DND-41 (cell line): ENCODE measurements around the gene POU2F1.

Experiments
- ATAC-seq: fragments of 200-7000 bp; cut with Tn5 transposase; 3 replicates; pipeline ENCODE4 v1.9.1; 2021; ENCODE audit warnings: low read depth; ENCODE audit not compliant: insufficient read depth
- DNase-seq: peaks from one replicate; pipeline ENCODE4 v3.0.0-alpha.2; 2020
- H2AFZ ChIP-seq: 2 replicates; pipeline ENCODE4 v1.6.0; 2012; ENCODE audit warnings: low read depth, low read length
- H3K27ac ChIP-seq: 2 replicates; pipeline ENCODE4 v1.5.1; 2012; ENCODE audit warnings: low read length, inconsistent platforms
- H3K27me3 ChIP-seq: fragments of 200-600 bp; sonication (generic); 2 replicates; pipeline ENCODE4 v1.6.0; 2012; ENCODE audit warnings: low read length, mild to moderate bottlenecking, inconsistent platforms; ENCODE audit not compliant: insufficient read depth, poor library complexity
- H3K36me3 ChIP-seq: 2 replicates; pipeline ENCODE4 v1.5.1; 2012; ENCODE audit warnings: low read length, inconsistent platforms; ENCODE audit not compliant: insufficient read depth
- H3K4me1 ChIP-seq: 2 replicates; pipeline ENCODE4 v1.5.1; 2012; ENCODE audit warnings: mild to moderate bottlenecking, low read length; ENCODE audit not compliant: insufficient read depth
- H3K4me2 ChIP-seq: 2 replicates; pipeline ENCODE4 v1.6.0; 2012; ENCODE audit warnings: mild to moderate bottlenecking, moderate library complexity, low read length, inconsistent platforms; ENCODE audit not compliant: insufficient read depth
- H3K4me3 ChIP-seq, 2 experiments: fragments of 200-600 bp in 1 of 2; shearing (Covaris generic) in 1 of 2; 2 replicates each; pipeline ENCODE4 v1.5.1; 2012 to 2016; ENCODE audit warnings: inconsistent platforms in 2 of 2, low read length in 2 of 2, mild to moderate bottlenecking in 2 of 2, low read depth in 1 of 2, moderate library complexity in 1 of 2
- H3K79me2 ChIP-seq: 2 replicates; pipeline ENCODE4 v1.6.0; 2012; ENCODE audit warnings: low read length, inconsistent platforms; ENCODE audit not compliant: insufficient read depth
- H3K9ac ChIP-seq: 2 replicates; pipeline ENCODE4 v1.6.0; 2012; ENCODE audit warnings: low read depth, mild to moderate bottlenecking, inconsistent platforms, low read length, moderate library complexity
- H3K9me3 ChIP-seq: 2 replicates; pipeline ENCODE4 v1.5.1; 2012; ENCODE audit warnings: low read length, moderate library complexity, mild to moderate bottlenecking, inconsistent platforms; ENCODE audit not compliant: insufficient read depth, severe bottlenecking
- H4K20me1 ChIP-seq: 2 replicates; pipeline ENCODE4 v1.6.0; 2012; ENCODE audit warnings: low read length; ENCODE audit not compliant: insufficient read depth
- EZH2 ChIP-seq: IDR thresholded peaks from 3 replicates; pipeline ENCODE4 v1.6.1; 2012; ENCODE audit warnings: borderline replicate concordance, low read depth, mild to moderate bottlenecking, moderate library complexity, low read length, inconsistent platforms; ENCODE audit not compliant: severe bottlenecking
- TF ChIP-seq, protein P1 (sequence below): IDR thresholded peaks from 2 replicates; pipeline ENCODE4 v1.5.1; 2012; ENCODE audit warnings: borderline replicate concordance, low read length, moderate library complexity, mild to moderate bottlenecking; ENCODE audit not compliant: poor library complexity, severe bottlenecking; ENCODE audit errors: extremely low read depth

The POU2F1 gene

DNA sequence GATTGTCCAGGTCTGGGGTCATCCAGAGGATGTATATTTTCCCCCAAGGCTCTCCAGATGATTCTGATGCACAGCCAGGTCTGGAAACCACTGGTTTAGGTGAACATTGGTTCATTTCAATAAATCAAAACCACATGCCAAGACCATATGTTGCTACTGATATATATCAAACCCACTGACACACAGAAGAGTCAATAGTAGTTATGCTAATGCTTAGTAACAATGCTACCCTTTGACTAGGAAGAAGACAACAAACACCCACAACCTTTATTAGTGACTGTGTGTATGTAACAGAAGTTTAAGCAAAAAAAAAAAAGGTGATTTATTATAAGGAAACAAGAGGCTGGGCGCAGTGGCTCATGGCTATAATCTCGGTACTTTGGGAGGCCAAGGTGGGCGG is 35.6 kb upstream of the POU2F1 start:
- H3K79me2 ChIP-seq, result no peaks in the 10 kb centered on the region
- H3K9ac ChIP-seq, result no peak overlapping the region
- ATAC-seq (no peak), DNase-seq (no peak)
- H2AFZ ChIP-seq, result no peak overlapping the region
- no peak overlapping the region for H3K4me3 ChIP-seq
- H3K36me3 ChIP-seq, result no peaks in the 10 kb centered on the region
- no peaks in the 10 kb centered on the region for H3K9me3 ChIP-seq
- no peaks in the 10 kb centered on the region for H4K20me1 ChIP-seq
- no peak overlapping the region for H3K4me2 ChIP-seq
- H3K27ac ChIP-seq, result no peak overlapping the region
- no peaks in the 10 kb centered on the region for H3K27me3 ChIP-seq
- no peak for TF ChIP-seq EZH2
- TF ChIP-seq, protein P1, sequence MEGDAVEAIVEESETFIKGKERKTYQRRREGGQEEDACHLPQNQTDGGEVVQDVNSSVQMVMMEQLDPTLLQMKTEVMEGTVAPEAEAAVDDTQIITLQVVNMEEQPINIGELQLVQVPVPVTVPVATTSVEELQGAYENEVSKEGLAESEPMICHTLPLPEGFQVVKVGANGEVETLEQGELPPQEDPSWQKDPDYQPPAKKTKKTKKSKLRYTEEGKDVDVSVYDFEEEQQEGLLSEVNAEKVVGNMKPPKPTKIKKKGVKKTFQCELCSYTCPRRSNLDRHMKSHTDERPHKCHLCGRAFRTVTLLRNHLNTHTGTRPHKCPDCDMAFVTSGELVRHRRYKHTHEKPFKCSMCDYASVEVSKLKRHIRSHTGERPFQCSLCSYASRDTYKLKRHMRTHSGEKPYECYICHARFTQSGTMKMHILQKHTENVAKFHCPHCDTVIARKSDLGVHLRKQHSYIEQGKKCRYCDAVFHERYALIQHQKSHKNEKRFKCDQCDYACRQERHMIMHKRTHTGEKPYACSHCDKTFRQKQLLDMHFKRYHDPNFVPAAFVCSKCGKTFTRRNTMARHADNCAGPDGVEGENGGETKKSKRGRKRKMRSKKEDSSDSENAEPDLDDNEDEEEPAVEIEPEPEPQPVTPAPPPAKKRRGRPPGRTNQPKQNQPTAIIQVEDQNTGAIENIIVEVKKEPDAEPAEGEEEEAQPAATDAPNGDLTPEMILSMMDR, result no peak
- H3K4me1 ChIP-seq, result no peaks in the 10 kb centered on the region

DNA sequence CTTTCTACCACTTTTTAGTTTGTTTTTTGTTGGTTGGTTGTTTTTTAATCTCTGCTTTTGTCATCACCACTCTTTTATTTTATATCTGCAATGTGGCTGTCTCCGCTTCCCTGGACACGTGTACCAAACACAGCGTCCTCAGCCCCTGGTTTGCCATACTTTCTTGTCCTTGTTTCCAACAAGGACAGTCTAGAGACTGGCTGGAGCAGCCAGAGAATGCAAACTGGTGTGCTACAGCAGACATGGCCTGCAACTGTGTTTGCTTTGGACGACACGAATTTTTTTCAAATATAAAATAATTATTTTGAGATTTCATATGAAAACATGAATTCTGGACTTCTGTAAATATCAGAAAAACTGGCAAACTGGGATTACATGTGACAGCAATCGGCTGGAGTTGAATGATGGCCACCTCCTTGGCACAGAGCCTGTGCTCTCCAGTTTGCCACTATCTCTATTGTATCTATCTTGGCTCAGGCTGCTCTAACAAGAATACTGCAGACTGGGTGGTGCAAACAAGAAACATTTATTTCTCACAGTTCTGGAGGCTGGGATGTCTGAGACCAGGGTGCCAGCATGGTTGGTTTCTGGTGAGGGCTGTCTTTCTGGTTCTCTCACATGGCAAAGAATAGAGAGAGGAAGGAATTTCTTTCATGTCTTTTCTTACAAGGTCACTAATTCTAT is 34.6 kb upstream of the POU2F1 start:
- H3K4me3 ChIP-seq, result no peak overlapping the region
- H3K27ac ChIP-seq, result no peak overlapping the region
- no peak for DNase-seq
- H4K20me1 ChIP-seq, result no peaks in the 10 kb centered on the region
- ATAC-seq, result no peak
- H3K4me1 ChIP-seq, result no peaks in the 10 kb centered on the region
- no peak overlapping the region for H2AFZ ChIP-seq
- TF ChIP-seq EZH2, result no peak
- TF ChIP-seq, protein P1, result no peak
- H3K9ac ChIP-seq, result no peak overlapping the region
- H3K4me2 ChIP-seq, result no peak overlapping the region
- no peaks in the 10 kb centered on the region for H3K9me3 ChIP-seq
- no peaks in the 10 kb centered on the region for H3K79me2 ChIP-seq
- no peaks in the 10 kb centered on the region for H3K27me3 ChIP-seq
- H3K36me3 ChIP-seq, result no peaks in the 10 kb centered on the region

DNA sequence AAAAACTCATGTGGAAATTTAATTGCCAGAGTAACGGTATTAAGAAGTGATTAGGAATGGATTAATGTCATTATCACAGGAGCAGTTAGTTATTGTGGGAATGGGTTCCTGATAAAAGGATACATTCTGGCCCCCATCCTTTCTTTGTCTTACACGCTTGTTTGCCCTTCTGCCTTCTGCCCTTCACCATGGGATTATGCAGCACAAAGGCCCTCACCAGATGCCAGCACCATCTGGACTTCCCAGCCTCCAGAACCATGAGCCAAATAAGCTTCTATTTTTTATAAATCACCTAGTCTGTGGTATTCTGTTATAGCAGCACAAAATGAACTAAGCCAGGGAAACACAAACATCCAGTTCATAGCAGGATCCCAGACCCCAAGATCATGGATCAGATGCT is 33.9 kb upstream of the POU2F1 start:
- DNase-seq, result no peak
- Histone ChIP-seq H3K9ac (no peak overlapping the region), H3K4me1 (no peaks in the 10 kb centered on the region), H3K9me3 (no peaks in the 10 kb centered on the region), H3K27ac (no peak overlapping the region), H4K20me1 (no peaks in the 10 kb centered on the region), H3K4me3 (no peak overlapping the region), H3K36me3 (no peaks in the 10 kb centered on the region), H3K27me3 (no peaks in the 10 kb centered on the region), H3K79me2 (no peaks in the 10 kb centered on the region), H2AFZ (no peak overlapping the region), H3K4me2 (no peak overlapping the region)
- TF ChIP-seq, protein P1, result no peak
- TF ChIP-seq EZH2, result no peak
- ATAC-seq, result no peak
